Measurements from ENCODE around the gene CDC20B. TPM values are rescaled to one million over a fixed set of nuclear protein-coding genes. Genes with fewer than 3 reads are reported as not detected.

CDC20B gene
- polyA plus RNA-seq, 1 donor from 2014 or later, result not detected

DNA sequence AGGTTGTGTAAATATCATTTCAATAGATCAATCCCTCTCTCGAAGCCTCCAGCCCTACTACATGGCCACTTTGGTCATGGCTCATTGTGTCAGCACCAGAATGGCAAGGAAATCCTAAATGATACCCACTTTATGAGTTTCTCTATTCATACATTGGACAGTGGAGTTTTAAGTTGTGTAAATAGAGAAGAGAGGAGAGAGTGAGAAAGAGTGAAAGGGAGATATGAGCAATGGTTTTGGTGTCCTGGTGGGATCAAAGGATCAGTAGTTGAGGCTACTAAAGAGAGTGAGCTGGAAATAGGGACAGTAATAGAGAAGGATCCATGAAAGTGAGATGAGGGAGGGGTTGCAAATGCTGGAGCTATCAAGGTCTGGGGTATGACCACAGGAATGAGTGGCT lies 102.0 kb downstream of the CDC20B start:
- Histone ChIP-seq H3K79me2 (replicated peaks; ENCODE audit: insufficient read depth, low read length) (no peaks in the 10 kb centered on the region), H3K9me3 (ENCODE audit: low read length) (no peaks in the 10 kb centered on the region), H3K27me3 (ENCODE audit: insufficient read depth, low read depth, low read length) (no peaks in the 10 kb centered on the region), H3F3A (ENCODE audit: insufficient read depth, low read length, poor library complexity, severe bottlenecking) (no peaks in the 10 kb centered on the region), H4K20me1 (ENCODE audit: insufficient read depth) (no peaks in the 10 kb centered on the region), H3K27ac (ENCODE audit: low read length) (no peak overlapping the region), H3K9ac (ENCODE audit: low read length) (no peak overlapping the region), H3K4me2 (ENCODE audit: low read length) (no peak overlapping the region), H3K36me3 (ENCODE audit: insufficient read depth, low read length) (no peaks in the 10 kb centered on the region), H3K4me3 (ENCODE audit: low read length) (no peak overlapping the region), H3K9me2 (ENCODE audit: insufficient read depth, low read length) (no peaks in the 10 kb centered on the region), H2AFZ (ENCODE audit: low read depth, low read length) (no peak overlapping the region)
- TF ChIP-seq, protein P1, sequence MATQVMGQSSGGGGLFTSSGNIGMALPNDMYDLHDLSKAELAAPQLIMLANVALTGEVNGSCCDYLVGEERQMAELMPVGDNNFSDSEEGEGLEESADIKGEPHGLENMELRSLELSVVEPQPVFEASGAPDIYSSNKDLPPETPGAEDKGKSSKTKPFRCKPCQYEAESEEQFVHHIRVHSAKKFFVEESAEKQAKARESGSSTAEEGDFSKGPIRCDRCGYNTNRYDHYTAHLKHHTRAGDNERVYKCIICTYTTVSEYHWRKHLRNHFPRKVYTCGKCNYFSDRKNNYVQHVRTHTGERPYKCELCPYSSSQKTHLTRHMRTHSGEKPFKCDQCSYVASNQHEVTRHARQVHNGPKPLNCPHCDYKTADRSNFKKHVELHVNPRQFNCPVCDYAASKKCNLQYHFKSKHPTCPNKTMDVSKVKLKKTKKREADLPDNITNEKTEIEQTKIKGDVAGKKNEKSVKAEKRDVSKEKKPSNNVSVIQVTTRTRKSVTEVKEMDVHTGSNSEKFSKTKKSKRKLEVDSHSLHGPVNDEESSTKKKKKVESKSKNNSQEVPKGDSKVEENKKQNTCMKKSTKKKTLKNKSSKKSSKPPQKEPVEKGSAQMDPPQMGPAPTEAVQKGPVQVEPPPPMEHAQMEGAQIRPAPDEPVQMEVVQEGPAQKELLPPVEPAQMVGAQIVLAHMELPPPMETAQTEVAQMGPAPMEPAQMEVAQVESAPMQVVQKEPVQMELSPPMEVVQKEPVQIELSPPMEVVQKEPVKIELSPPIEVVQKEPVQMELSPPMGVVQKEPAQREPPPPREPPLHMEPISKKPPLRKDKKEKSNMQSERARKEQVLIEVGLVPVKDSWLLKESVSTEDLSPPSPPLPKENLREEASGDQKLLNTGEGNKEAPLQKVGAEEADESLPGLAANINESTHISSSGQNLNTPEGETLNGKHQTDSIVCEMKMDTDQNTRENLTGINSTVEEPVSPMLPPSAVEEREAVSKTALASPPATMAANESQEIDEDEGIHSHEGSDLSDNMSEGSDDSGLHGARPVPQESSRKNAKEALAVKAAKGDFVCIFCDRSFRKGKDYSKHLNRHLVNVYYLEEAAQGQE (IDR thresholded peaks at IDR 0.05; ENCODE audit: borderline replicate concordance), result no peak
- TF ChIP-seq EZH2 (IDR thresholded peaks at IDR 0.05; ENCODE audit: borderline replicate concordance, insufficient read depth, low read length, poor library complexity, severe bottlenecking), result no peak
- no peak for TF ChIP-seq MXI1 (conservative IDR thresholded peaks at IDR 0.05; ENCODE audit: poor library complexity, severe bottlenecking)
- TF ChIP-seq EP300 (conservative IDR thresholded peaks at IDR 0.05; ENCODE audit: poor library complexity, severe bottlenecking), result no peak
- TF ChIP-seq POLR2AphosphoS5 (IDR thresholded peaks at IDR 0.05), result no peak
- TF ChIP-seq SMC3 (conservative IDR thresholded peaks at IDR 0.05; ENCODE audit: poor library complexity), result no peak
- no peak for TF ChIP-seq RAD21 (conservative IDR thresholded peaks at IDR 0.05)
- TF ChIP-seq TAF1 (IDR thresholded peaks at IDR 0.05; ENCODE audit: low read depth), result no peak
- TF ChIP-seq, protein P2, sequence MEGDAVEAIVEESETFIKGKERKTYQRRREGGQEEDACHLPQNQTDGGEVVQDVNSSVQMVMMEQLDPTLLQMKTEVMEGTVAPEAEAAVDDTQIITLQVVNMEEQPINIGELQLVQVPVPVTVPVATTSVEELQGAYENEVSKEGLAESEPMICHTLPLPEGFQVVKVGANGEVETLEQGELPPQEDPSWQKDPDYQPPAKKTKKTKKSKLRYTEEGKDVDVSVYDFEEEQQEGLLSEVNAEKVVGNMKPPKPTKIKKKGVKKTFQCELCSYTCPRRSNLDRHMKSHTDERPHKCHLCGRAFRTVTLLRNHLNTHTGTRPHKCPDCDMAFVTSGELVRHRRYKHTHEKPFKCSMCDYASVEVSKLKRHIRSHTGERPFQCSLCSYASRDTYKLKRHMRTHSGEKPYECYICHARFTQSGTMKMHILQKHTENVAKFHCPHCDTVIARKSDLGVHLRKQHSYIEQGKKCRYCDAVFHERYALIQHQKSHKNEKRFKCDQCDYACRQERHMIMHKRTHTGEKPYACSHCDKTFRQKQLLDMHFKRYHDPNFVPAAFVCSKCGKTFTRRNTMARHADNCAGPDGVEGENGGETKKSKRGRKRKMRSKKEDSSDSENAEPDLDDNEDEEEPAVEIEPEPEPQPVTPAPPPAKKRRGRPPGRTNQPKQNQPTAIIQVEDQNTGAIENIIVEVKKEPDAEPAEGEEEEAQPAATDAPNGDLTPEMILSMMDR (IDR thresholded peaks at IDR 0.05; ENCODE audit: poor library complexity, severe bottlenecking), result no peak

DNA sequence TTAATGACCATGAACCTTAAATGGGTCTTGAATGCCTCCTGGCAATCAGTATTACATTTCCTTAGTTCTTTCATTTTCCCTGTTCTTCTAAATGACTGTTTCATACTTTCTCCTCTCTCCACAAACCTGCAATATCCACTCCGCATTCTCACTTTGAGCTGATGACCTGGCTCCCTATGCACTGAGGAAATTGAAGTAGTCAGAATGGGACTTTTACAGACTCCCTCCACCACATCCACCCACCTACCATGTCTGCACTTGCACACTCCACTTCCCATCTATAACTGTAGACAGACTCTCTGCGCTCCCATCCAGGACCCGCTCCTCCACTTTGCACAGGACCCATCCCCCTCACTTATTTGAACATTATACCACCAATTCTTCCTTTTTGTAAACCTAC lies 106.7 kb downstream of the CDC20B start:
- TF ChIP-seq TAF1 (IDR thresholded peaks at IDR 0.05; ENCODE audit: low read depth) (no peak), SMC3 (conservative IDR thresholded peaks at IDR 0.05; ENCODE audit: poor library complexity) (no peak)
- TF ChIP-seq, protein P2 (IDR thresholded peaks at IDR 0.05; ENCODE audit: poor library complexity, severe bottlenecking), result no peak
- Histone ChIP-seq H3K79me2 (replicated peaks; ENCODE audit: insufficient read depth, low read length) (no peaks in the 10 kb centered on the region), H3K9me2 (ENCODE audit: insufficient read depth, low read length) (no peaks in the 10 kb centered on the region), H3K9me3 (ENCODE audit: low read length) (no peaks in the 10 kb centered on the region), H3K9ac (ENCODE audit: low read length) (no peak overlapping the region), H2AFZ (ENCODE audit: low read depth, low read length) (no peak overlapping the region), H4K20me1 (ENCODE audit: insufficient read depth) (no peaks in the 10 kb centered on the region), H3K27ac (ENCODE audit: low read length) (no peak overlapping the region), H3K36me3 (ENCODE audit: insufficient read depth, low read length) (no peaks in the 10 kb centered on the region), H3F3A (ENCODE audit: insufficient read depth, low read length, poor library complexity, severe bottlenecking) (no peaks in the 10 kb centered on the region), H3K4me2 (ENCODE audit: low read length) (no peak overlapping the region), H3K27me3 (ENCODE audit: insufficient read depth, low read depth, low read length) (no peaks in the 10 kb centered on the region), H3K4me3 (ENCODE audit: low read length) (no peak overlapping the region)
